GM13977 (cell line): ENCODE results near the gene RABAC1.

ENCODE experiments used
- DNase-seq: peaks from one replicate; pipeline ENCODE4 v3.0.0; 2012; ENCODE audit warnings: low spot score
- CTCF ChIP-seq: IDR thresholded peaks from 2 replicates; pipeline ENCODE4 v1.5.1; 2012; ENCODE audit warnings: mild to moderate bottlenecking, control low read depth; ENCODE audit not compliant: insufficient read depth; ENCODE audit errors: extremely low read depth, missing control alignments
- in situ Hi-C: fragments of 300-500 bp; cut with MboI; formaldehyde crosslinking; loops from one replicate; pipeline ENCODE4 v1.12.0; 2022; ENCODE audit warnings: low sequenced_read_pairs, low pct_unique_long_range_greater_than_20kb, mixed read lengths, inconsistent platforms; ENCODE audit not compliant: unreplicated experiment

The RABAC1 gene

DNA sequence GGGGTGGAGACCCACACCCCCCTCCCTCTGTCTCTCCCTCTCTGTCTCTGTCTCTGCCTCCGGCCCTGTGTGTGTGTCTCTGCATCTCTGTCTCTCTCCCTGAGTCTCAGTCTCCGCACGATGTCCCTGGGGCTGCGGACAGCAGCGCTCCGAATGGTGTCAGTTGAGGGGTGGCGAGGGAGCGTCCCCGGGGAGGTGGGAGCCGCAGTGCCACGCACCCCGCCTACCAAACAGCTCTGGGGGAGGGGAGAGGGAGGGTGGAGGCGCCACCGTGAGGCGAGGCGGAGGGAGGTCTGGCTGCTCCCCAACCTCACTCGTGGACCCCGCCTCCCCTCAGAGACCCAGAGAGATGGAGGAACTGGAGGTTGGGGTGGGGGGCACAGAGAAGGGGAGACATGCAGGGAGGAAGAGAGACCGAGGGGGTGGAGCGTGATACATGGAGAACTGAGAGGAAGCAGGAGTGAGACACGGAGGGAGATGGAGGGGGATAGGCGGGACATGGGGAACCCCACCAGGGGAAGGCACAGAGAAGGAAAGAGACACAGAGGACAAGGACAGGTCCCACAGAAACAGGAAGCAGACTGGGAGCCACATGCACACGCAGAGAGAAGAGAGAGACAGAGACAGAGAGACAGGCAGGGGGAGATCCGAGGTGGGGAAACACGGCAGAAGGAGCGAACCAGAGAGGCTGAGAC, 38.1 kb downstream of the RABAC1 start:
- TF ChIP-seq CTCF: peak; percentile 17
- in situ Hi-C loops: no loop called here
- no peak for DNase-seq

DNA sequence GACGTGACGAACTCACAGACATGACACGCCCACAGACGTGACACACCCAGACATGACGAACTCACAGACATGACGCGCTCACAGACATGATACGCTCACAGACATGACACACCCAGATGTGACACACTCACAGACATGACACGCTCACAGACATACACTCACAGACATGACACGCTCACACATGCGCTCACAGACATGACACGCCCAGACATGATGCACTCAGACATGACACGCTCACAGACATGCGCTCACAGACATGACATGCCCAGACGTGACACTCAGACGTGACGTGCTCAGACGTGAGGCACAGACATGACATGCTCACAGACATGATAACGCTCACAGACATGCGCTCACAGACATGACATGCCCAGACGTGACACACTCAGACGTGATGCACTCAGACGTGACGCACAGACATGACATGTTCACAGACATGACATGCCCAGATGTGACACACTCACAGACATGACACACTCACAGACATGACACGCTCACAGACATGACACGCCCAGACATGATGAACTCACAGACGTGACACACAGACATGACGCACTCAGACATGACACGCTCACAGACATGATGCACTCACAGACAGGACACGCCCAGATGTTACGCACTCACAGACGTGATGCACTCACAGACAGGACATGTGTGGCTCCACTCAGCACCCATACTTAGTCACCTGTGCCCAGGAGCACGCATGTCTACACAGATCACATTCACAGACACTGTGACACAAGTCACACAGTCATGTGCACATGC, 39.0 kb downstream of the RABAC1 start:
- no peak for TF ChIP-seq CTCF
- in situ Hi-C loops: no loop called here
- no peak for DNase-seq

DNA sequence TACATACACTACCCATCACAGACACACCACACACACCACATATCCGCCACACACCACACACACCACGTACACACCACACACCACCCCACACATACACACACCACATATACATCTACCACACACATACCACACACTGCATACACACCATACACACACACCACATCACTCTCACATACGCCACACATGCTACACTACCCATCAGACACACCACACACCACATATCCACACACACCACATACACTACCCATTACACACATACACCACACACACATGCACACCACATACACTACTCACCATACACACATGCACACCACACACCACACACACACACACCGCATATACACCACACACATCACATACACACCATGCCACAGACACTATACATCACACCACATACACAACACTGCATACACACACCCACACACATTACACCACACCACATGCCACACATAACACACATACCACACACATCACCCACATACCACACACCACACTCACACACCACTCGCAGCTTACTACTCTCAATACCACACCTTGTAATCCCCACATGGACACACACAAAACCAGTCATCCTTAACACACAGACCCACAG, 40.4 kb downstream of the RABAC1 start:
- TF ChIP-seq CTCF: no peak

DNA sequence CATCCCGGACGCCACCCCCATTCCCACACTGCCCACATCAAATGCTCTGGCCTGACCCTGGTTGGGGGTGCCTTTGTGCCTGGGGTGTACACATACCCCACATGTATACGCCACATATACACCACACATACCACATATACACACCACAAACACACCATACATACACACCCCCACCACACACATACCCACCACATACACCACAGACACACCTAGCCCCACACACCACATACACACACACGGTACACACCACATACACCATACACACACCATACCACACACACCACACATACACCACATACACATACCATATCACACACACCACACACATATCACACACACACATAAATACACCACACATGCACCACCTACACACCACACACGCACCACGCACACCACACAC, 41.0 kb downstream of the RABAC1 start:
- TF ChIP-seq CTCF: no peak
- no peak for DNase-seq
- in situ Hi-C loops: no loop called here

More for the DNA sequence above, 40.4 kb downstream of the RABAC1 start:
- in situ Hi-C loops: no loop called here
- no peak for DNase-seq

DNA sequence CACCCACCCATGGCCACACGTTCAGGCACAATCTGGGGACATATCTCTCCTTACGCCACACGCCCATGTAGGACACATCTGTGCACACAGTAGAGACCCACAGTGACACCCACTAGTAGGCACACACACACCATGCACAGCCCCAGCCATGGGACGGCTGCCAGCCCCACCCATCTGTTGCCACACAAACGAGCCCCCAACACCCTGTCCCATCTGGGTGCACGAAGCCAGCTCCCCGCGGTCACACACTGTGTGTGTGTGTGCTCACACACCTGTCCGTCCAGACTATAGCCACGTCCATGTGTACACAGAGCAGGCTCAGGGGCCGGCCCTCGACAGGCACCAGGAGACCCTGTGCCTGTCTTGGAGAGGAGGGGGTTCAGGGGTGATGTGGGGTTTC, 41.4 kb downstream of the RABAC1 start:
- DNase-seq: no peak
- in situ Hi-C loops: no loop called here
- no peak for TF ChIP-seq CTCF

- in situ Hi-C loops: no loop called here
- TF ChIP-seq CTCF: no peak
Observed at GRCh38 chr19:41915776-41916414, 43.2 kb downstream of the RABAC1 start.

More at GRCh38 chr19:41915776-41916414, 43.2 kb downstream of the RABAC1 start:
- no peak for DNase-seq
